Measurements from ENCODE around the gene TLE7. TPM values are rescaled to one million over a fixed set of nuclear protein-coding genes. Genes with fewer than 3 reads are reported as not detected.
A peak's percentile ranks its signal among the peaks of the same experiment; 100 is the strongest.

Gene TLE7
- total RNA-seq, 4 donors from 2014 or later: not detected

DNA sequence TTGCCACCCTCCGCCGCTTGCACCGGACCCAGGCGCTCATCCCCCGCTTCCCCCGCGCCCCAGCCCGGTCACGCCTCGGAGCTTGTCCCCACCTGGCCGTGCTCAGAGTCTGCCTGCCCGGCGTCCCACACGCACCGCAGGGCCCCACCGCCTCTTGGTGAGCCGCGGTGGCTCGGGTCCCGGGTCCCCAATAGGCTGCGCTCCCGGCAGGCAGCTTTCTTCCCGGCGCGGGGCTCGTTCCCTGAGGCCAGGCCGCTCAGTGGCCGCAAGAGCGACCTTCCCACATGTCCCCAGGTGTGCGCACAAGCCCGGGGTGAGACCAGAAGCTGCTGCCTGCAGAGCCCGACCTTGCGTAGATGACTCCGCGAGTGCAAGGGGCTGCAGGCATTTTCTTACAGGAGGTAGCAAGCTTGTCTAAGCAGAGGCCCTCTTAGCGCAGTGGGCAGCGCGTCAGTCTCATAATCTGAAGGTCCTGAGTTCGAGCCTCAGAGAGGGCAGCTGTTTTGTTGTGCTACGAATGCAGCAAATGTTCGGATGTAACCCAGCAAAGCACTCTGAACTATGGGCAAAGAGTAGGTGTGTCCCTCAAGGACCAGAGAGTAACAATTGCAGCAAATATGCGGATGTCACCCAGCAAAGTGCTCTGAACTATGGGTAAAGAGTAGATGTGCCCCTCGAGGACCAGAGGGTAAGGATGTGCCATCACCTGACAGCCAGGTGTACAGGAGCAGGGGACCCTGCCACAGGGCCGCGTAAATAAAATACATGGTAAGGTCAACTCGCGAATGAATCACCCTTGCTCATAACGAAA lies 15.6 kb downstream of the TLE7 start:
- TF ChIP-seq, protein P1, sequence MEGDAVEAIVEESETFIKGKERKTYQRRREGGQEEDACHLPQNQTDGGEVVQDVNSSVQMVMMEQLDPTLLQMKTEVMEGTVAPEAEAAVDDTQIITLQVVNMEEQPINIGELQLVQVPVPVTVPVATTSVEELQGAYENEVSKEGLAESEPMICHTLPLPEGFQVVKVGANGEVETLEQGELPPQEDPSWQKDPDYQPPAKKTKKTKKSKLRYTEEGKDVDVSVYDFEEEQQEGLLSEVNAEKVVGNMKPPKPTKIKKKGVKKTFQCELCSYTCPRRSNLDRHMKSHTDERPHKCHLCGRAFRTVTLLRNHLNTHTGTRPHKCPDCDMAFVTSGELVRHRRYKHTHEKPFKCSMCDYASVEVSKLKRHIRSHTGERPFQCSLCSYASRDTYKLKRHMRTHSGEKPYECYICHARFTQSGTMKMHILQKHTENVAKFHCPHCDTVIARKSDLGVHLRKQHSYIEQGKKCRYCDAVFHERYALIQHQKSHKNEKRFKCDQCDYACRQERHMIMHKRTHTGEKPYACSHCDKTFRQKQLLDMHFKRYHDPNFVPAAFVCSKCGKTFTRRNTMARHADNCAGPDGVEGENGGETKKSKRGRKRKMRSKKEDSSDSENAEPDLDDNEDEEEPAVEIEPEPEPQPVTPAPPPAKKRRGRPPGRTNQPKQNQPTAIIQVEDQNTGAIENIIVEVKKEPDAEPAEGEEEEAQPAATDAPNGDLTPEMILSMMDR (IDR thresholded peaks at IDR 0.05): no peak
- TF ChIP-seq POLR2A (IDR thresholded peaks at IDR 0.05): no peak
- Histone ChIP-seq H3K36me3 (no peaks in the 10 kb centered on the region), H3K27ac (no peak overlapping the region), H3K4me1 (no peaks in the 10 kb centered on the region), H3K27me3 (no peaks in the 10 kb centered on the region), H3K9me3 (no peaks in the 10 kb centered on the region), H3K4me3 (peak overlapping the region in 1 of 2 donors; percentile 28)
- peak in 1 of 2 donors; percentile 53 for DNase-seq
- intact Hi-C loops (cut with DNase I; ENCODE audit: low total_unique reads): no loop called here

DNA sequence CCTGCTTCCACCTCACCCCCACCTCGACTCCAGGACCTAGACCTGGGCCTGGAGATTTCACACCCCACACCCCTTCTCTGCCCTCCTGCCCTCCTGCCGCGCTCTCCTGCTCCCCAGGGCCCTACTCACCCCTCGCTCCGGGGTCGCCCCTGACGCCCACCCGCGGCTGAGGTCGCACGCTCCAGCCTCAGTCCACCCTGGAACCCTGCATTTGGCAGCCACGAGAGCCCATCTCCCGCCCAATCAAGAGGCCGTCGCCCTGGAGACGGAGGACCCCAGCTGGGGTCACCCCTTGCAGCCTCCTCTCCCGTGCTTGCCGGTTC lies 16.1 kb downstream of the TLE7 start:
- TF ChIP-seq POLR2A (IDR thresholded peaks at IDR 0.05): no peak
- TF ChIP-seq, protein P1 (IDR thresholded peaks at IDR 0.05): no peak
- H3K36me3 ChIP-seq: no peaks in the 10 kb centered on the region
- DNase-seq: no peak
- H3K4me1 ChIP-seq: no peaks in the 10 kb centered on the region
- no peaks in the 10 kb centered on the region for H3K9me3 ChIP-seq
- H3K27ac ChIP-seq: no peak overlapping the region
- intact Hi-C loops (cut with DNase I; ENCODE audit: low total_unique reads): no loop called here
- H3K27me3 ChIP-seq: no peaks in the 10 kb centered on the region
- peak overlapping the region in 1 of 2 donors; percentile 28 for H3K4me3 ChIP-seq

DNA sequence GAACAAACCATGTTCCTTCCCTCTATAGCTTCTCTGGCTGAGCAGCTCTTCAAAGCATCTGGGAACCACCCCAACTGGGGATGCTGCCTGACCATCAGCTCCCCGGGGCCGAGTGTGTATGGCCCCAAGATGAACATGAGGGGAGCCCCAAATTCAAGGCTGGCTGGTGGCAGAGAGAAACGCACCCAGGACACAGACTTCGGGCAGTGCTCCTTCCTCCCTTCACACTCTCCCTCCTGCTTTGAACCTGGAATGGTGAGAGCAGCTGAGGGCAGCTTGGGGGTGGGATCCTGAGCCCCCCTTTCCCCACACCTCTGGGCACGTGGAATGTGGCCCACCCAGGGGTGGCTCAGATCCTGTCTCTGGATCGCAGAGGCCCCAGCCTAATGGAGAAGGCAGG lies 17.2 kb downstream of the TLE7 start:
- H3K27me3 ChIP-seq: no peaks in the 10 kb centered on the region
- no peak overlapping the region for H3K27ac ChIP-seq
- no peaks in the 10 kb centered on the region for H3K9me3 ChIP-seq
- no peaks in the 10 kb centered on the region for H3K36me3 ChIP-seq
- no peaks in the 10 kb centered on the region for H3K4me1 ChIP-seq
- no peak for DNase-seq
- no peak overlapping the region for H3K4me3 ChIP-seq
- TF ChIP-seq POLR2A (IDR thresholded peaks at IDR 0.05): no peak
- TF ChIP-seq, protein P1 (IDR thresholded peaks at IDR 0.05): no peak
- intact Hi-C loops (cut with DNase I; ENCODE audit: low total_unique reads): no loop called here

DNA sequence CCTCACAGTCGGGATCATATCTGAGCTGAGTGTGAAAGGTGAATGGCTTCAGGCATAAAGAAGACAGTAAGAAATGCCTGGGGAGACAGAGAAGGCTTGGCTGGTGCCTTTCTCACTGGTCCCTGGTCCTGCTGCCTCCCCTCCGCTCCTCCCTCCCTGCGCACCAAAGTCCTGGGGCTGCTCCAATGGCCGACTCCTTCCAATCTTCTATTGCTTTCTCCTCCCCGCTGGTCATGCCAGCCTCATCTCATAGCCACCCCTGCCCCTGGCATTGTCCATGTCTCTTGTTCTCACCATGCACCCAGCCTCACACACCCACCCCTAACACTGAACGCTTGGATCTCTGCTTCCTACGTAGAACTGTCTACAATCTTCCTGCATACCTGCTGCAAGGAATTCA lies 18.0 kb downstream of the TLE7 start:
- Histone ChIP-seq H3K4me3 (no peak overlapping the region), H3K27ac (no peak overlapping the region), H3K9me3 (no peaks in the 10 kb centered on the region), H3K27me3 (no peaks in the 10 kb centered on the region), H3K4me1 (no peaks in the 10 kb centered on the region), H3K36me3 (no peaks in the 10 kb centered on the region)
- TF ChIP-seq POLR2A (IDR thresholded peaks at IDR 0.05): no peak
- TF ChIP-seq, protein P1 (IDR thresholded peaks at IDR 0.05): no peak
- intact Hi-C loops (cut with DNase I; ENCODE audit: low total_unique reads): no loop called here
- DNase-seq: no peak

DNA sequence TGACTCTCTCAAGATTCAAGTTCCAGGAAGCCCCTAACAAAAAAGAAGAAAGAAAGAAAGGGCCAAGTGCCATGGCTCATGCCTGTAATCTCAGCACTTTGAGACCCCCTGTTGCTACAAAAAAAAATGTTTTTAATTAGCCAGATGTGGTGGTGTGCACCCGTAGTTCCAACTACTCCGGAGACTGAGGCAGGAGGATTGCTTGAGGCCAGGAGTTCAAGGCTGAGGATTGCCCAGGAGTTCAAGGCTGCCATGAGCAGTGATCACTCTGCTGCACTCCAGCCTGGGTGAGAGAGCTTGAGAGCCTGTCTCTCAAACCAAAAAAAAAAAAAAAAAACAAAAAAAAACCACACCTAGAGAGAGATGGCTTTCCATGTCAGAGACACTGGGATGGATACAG lies 18.8 kb downstream of the TLE7 start:
- intact Hi-C loops (cut with DNase I; ENCODE audit: low total_unique reads): no loop called here
- no peak for DNase-seq
- Histone ChIP-seq H3K36me3 (no peaks in the 10 kb centered on the region), H3K4me1 (no peaks in the 10 kb centered on the region), H3K27ac (no peak overlapping the region), H3K27me3 (no peaks in the 10 kb centered on the region), H3K9me3 (no peaks in the 10 kb centered on the region), H3K4me3 (no peak overlapping the region)
- no peak for TF ChIP-seq POLR2A (IDR thresholded peaks at IDR 0.05)
- TF ChIP-seq, protein P1 (IDR thresholded peaks at IDR 0.05): no peak

Data from uterus (tissue), 4 donors.